DOHH2 (cell line): ENCODE results near the gene TNFRSF6B.

Source experiments
- H3F3A ChIP-seq: fragments of 200-600 bp; sonication (generic), shearing (Covaris generic); 2 replicates; pipeline ENCODE4 v1.6.0; 2016; ENCODE audit warnings: antibody characterized with exemption, mild to moderate bottlenecking; ENCODE audit not compliant: control insufficient read depth, insufficient read depth
- H3K27ac ChIP-seq: fragments of 200-600 bp; sonication (generic); 2 replicates; pipeline ENCODE4 v1.5.1; 2014; ENCODE audit warnings: low read depth, mild to moderate bottlenecking, low read length, moderate library complexity
- H3K27me3 ChIP-seq: fragments of 200-600 bp; sonication (generic); 2 replicates; pipeline ENCODE4 v1.6.1; 2014; ENCODE audit warnings: mild to moderate bottlenecking, low read length, mixed read lengths; ENCODE audit not compliant: control insufficient read depth
- H3K36me3 ChIP-seq: fragments of 200-600 bp; sonication (generic); 2 replicates; pipeline ENCODE4 v1.6.1; 2014; ENCODE audit warnings: mild to moderate bottlenecking, low read length, moderate library complexity, mixed read lengths; ENCODE audit not compliant: control insufficient read depth
- H3K4me1 ChIP-seq: fragments of 200-600 bp; sonication (generic); 2 replicates; pipeline ENCODE4 v1.6.1; 2014; ENCODE audit warnings: mild to moderate bottlenecking, low read length, mixed read lengths; ENCODE audit not compliant: control insufficient read depth
- H3K4me2 ChIP-seq: fragments of 200-600 bp; sonication (generic); 2 replicates; pipeline ENCODE4 v1.6.0; 2014; ENCODE audit warnings: mild to moderate bottlenecking, low read length, moderate library complexity
- H3K4me3 ChIP-seq: fragments of 200-600 bp; sonication (generic); 2 replicates; pipeline ENCODE4 v1.5.1; 2014; ENCODE audit warnings: mild to moderate bottlenecking, low read length, mixed read lengths
- H3K79me2 ChIP-seq: fragments of 200-600 bp; sonication (generic); 2 replicates; pipeline ENCODE4 v1.6.1; 2014; ENCODE audit warnings: mild to moderate bottlenecking, low read length, mixed read lengths; ENCODE audit not compliant: control insufficient read depth
- H3K9me2 ChIP-seq: fragments of 200-600 bp; sonication (generic); replicated peaks from 2 replicates; pipeline ENCODE4 v1.6.1; 2014; ENCODE audit warnings: mild to moderate bottlenecking, low read length, mixed read lengths; ENCODE audit not compliant: control insufficient read depth
- H3K9me3 ChIP-seq: fragments of 200-600 bp; sonication (generic); 2 replicates; pipeline ENCODE4 v1.6.1; 2014; ENCODE audit warnings: antibody characterized with exemption, low read length, mixed read lengths; ENCODE audit not compliant: control insufficient read depth, insufficient read depth
- H4K20me1 ChIP-seq: fragments of 200-600 bp; sonication (generic); 2 replicates; pipeline ENCODE4 v1.6.0; 2014; ENCODE audit warnings: low read depth, mild to moderate bottlenecking, antibody characterized with exemption, low read length, moderate library complexity; ENCODE audit not compliant: control insufficient read depth, insufficient read depth
- EZH2phosphoT487 ChIP-seq: fragments of 200-600 bp; sonication (generic); IDR thresholded peaks from 2 replicates; pipeline ENCODE4 v1.6.1; 2017; ENCODE audit warnings: borderline replicate concordance, mild to moderate bottlenecking, antibody characterized with exemption, low read length, moderate library complexity, mixed read lengths
- TF ChIP-seq, protein P1 (sequence below): fragments of 200-600 bp; sonication (generic); IDR thresholded peaks from one replicate; pipeline ENCODE4 v1.5.1; 2014; ENCODE audit warnings: antibody characterized with exemption, mild to moderate bottlenecking, low read depth, low read length; ENCODE audit not compliant: poor library complexity, severe bottlenecking

Gene TNFRSF6B

DNA sequence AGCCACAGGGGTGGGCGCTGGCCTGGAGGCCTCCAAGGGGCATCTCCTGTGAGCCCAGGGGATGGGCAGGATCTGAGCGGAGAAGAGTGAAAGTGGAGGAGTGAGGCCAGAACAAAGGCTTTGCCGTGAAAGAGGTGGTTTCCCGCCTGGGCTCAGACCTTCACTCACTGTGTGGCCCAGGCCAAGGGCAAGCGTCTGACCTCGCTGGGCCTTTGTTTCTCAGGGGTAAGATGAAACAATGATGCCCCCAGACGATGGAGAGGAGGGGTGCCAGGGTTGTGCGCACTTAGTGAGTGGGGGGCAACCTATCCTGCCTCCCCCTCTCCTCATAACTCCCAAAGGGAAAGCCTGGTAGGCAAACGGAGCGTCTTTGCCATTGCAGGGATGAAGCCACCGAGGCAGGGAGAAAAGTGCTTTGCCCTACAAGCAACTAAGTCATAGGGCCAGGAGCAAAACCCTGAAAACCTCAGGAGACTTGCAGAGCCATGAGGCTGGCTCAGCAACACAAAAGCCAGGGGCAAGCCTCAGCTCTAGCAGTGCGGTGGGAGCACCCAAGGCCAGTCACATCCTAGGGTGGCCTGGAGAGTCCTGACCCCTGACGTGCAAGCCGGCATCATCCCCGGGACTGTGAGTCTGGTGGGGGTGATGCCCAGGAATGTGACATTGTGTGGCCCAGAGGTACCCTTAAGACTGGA, 42.3 kb upstream of the TNFRSF6B start:
- H3K9me2 ChIP-seq: no peaks in the 10 kb centered on the region
- H3K36me3 ChIP-seq: peaks cover 5% of the 10 kb centered on the region; the same call in 1 of the 2 replicates
- H3K4me3 ChIP-seq: peak overlapping the region; percentile 77
- H3K4me2 ChIP-seq: peak overlapping the region; percentile 69
- H4K20me1 ChIP-seq: peaks cover 4% of the 10 kb centered on the region; the same call in 1 of the 2 replicates
- TF ChIP-seq, protein P1, sequence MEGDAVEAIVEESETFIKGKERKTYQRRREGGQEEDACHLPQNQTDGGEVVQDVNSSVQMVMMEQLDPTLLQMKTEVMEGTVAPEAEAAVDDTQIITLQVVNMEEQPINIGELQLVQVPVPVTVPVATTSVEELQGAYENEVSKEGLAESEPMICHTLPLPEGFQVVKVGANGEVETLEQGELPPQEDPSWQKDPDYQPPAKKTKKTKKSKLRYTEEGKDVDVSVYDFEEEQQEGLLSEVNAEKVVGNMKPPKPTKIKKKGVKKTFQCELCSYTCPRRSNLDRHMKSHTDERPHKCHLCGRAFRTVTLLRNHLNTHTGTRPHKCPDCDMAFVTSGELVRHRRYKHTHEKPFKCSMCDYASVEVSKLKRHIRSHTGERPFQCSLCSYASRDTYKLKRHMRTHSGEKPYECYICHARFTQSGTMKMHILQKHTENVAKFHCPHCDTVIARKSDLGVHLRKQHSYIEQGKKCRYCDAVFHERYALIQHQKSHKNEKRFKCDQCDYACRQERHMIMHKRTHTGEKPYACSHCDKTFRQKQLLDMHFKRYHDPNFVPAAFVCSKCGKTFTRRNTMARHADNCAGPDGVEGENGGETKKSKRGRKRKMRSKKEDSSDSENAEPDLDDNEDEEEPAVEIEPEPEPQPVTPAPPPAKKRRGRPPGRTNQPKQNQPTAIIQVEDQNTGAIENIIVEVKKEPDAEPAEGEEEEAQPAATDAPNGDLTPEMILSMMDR: no peak
- TF ChIP-seq EZH2phosphoT487: no peak
- H3F3A ChIP-seq: no peaks in the 10 kb centered on the region
- H3K9me3 ChIP-seq: no peaks in the 10 kb centered on the region
- peaks cover 16% of the 10 kb centered on the region for H3K27me3 ChIP-seq
- no peak overlapping the region for H3K27ac ChIP-seq
- H3K79me2 ChIP-seq: peaks cover 7% of the 10 kb centered on the region
- H3K4me1 ChIP-seq: peaks cover 36% of the 10 kb centered on the region

DNA sequence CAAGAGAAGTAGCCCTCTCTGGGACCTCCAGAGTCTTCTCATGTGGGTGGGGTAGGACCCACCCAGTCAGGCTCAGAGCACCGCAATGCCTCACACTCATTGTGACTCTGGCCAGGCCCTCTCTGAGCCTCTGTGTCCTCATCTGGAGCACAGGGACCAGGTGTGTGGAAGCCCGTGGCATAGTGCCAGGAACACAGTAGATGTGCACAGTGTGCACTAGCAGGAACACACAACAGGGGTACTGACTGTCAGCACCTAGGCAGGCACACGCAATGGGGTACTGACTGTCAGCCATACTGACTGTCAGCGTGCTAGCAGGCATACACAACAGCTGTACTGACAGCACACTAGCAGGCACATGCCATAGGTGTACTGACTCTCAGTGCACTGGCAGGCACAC, 41.2 kb upstream of the TNFRSF6B start:
- H3K9me2 ChIP-seq: no peaks in the 10 kb centered on the region
- H3K4me3 ChIP-seq: no peak overlapping the region
- no peak overlapping the region for H3K4me2 ChIP-seq
- peaks cover 18% of the 10 kb centered on the region for H3K79me2 ChIP-seq
- H3K36me3 ChIP-seq: peaks cover 5% of the 10 kb centered on the region; the same call in 1 of the 2 replicates
- TF ChIP-seq EZH2phosphoT487: no peak
- TF ChIP-seq, protein P1: no peak
- no peaks in the 10 kb centered on the region for H3F3A ChIP-seq
- no peaks in the 10 kb centered on the region for H3K9me3 ChIP-seq
- peaks cover 41% of the 10 kb centered on the region for H3K4me1 ChIP-seq
- peaks cover 8% of the 10 kb centered on the region; the same call in 1 of the 2 replicates for H4K20me1 ChIP-seq
- no peak overlapping the region for H3K27ac ChIP-seq
- peaks cover 16% of the 10 kb centered on the region for H3K27me3 ChIP-seq

DNA sequence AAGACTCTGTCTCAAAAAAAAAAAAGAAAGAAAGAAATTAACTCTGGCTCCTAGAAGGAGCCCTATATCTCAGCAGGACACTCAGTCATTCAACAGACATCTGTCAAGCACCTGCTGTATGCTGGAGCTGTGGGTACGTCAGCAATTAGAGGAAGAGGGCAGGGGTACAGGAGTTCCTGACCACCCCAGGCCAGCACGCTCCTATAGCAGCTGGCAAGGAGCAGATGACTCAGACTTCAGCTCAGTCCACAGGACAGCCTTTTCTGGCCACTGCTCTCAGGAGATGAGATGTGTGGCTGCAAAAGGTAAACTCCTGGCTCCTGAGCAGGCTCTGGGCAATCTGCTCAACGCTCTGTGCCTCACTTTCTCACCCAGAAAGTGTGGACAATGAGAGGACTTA, 40.0 kb upstream of the TNFRSF6B start:
- no peaks in the 10 kb centered on the region for H3K9me2 ChIP-seq
- no peaks in the 10 kb centered on the region for H3F3A ChIP-seq
- H3K4me3 ChIP-seq: no peak overlapping the region
- peaks cover 8% of the 10 kb centered on the region; the same call in 1 of the 2 replicates for H4K20me1 ChIP-seq
- peaks cover 9% of the 10 kb centered on the region for H3K36me3 ChIP-seq
- peaks cover 13% of the 10 kb centered on the region for H3K27me3 ChIP-seq
- H3K27ac ChIP-seq: no peak overlapping the region
- no peak for TF ChIP-seq EZH2phosphoT487
- TF ChIP-seq, protein P1: no peak
- H3K79me2 ChIP-seq: peaks cover 23% of the 10 kb centered on the region
- no peaks in the 10 kb centered on the region for H3K9me3 ChIP-seq
- no peak overlapping the region for H3K4me2 ChIP-seq
- peaks cover 41% of the 10 kb centered on the region for H3K4me1 ChIP-seq
